A549 treated with dexamethasone at 1 μM for 4 hours (cell line): ENCODE data around the gene ZFAND2B. TPM values are rescaled to one million over a fixed set of nuclear protein-coding genes. Genes with fewer than 3 reads are reported as not detected.

Experiments
- total RNA-seq: library from RNA; stranded (reverse); fragments of 200-300 nt; extraction: Qiagen RNA extraction; gene quantifications from 5 replicates; pipeline ENCODE4 v1.2.3, GENCODE V29; 2022

The ZFAND2B gene
- total RNA-seq = 12.3 to 20.7 TPM (median 19.3 TPM) in 5 replicates

GRCh38 chr2:219206328-219207133, at the start of gene ZFAND2B:
Gene ZFAND2B, plus strand, starts transcription at chr2:219206782. Its CDS starts 206 bp downstream, at chr2:219206988.

DNA sequence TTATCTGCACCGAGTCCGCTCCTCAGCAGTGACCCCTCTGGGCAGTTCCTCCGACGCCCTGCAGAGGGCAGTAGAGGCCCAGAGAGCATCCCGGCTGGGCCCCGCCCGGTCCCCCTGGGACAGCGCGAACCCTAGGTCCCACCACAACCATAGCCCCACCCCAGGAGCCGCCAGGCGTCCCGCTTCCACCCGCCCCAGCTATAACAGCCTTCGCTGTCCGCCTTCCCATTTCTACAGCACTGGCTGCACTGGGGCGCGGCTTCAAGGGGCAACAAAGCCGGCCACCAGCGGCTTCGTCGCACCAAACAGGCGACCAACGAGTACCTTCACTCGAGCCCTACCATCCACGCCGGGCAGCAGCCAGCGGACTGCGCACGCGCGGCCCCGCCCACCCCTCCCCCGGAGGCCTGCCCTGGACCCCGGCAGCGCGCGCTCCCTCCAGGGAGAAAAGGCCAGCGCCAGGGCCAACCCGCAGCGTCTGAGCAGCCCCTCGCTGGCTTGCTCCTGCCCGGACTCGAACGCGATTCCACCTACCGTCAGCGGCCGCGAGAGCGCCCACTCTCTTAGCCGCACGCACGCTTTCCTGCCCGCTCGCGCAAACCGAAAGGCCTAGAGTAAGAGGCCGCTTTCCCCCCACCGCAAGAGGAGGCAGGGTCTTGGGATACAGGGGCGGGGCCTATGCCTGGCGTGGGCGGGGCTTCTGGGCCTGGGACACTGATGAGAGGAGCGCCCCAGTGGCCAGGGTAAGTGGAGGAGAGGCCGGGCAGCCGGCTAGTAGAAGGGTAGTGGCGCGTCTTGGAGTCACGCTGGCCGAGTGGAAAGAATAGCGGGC, 46.2 kb upstream of the ZFAND2B start, which contains the start of gene NHEJ1:
NHEJ1 (minus strand) TSS at position 630 of the 832 bp plus-strand sequence. CDS start 2,453 bp downstream, outside the sequence.

GRCh38 chr2:219169930-219170654, 36.5 kb upstream of the ZFAND2B start, which contains the start of gene SLC23A3:
Gene SLC23A3, minus strand, starts transcription at chr2:219170029. Its CDS starts 45 bp downstream, at chr2:219169984.

GRCh38 chr2:219176818-219177551, 29.6 kb upstream of the ZFAND2B start, which contains the start of gene CNPPD1:
Gene CNPPD1, minus strand, starts transcription at chr2:219176925. Its CDS starts 97 bp downstream, at chr2:219176828.

DNA sequence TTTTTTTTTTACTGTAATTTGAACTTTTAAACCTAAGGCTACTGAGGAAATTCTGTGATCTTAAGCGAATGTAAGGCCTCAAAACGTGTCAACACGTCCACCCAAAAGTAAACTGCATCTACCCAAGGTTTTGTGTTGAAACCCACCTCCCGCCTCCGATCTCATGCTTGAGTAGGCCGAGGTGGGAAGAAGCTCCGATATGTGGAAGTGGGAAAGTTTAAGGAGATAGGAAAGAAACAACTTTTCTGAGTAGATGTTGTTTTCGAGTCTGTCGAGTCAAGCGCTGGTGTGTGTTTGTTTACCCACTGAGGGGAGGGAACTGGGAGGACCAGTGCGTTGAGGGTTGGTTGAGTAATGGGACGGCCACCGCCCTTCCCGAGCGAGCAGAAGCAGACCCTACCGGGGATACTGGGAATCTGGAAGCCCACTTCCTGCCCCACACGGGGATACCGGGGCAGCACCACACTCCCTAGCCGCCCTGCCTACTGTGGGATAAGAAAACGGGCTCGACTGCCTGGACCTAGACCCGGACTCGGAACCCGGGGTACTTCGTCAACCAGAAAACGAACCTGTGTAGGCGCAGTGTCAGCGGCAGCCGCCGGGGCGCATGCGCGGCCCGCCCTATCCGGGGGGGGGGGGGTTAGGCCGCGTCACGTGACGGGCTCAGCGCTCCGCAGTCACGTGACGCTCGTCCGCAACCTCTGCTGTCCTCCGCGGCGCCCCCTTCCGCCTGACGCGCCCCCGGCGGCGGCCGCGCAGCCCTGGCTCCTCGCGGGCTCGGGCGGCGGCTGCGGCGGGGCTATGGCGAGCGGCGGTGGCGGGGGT, 28.8 kb upstream of the ZFAND2B start, which contains the start of gene RETREG2:
RETREG2 (plus strand) TSS at position 724 of the 825 bp plus-strand sequence; CDS start at position 802, 78 bp downstream.

DNA sequence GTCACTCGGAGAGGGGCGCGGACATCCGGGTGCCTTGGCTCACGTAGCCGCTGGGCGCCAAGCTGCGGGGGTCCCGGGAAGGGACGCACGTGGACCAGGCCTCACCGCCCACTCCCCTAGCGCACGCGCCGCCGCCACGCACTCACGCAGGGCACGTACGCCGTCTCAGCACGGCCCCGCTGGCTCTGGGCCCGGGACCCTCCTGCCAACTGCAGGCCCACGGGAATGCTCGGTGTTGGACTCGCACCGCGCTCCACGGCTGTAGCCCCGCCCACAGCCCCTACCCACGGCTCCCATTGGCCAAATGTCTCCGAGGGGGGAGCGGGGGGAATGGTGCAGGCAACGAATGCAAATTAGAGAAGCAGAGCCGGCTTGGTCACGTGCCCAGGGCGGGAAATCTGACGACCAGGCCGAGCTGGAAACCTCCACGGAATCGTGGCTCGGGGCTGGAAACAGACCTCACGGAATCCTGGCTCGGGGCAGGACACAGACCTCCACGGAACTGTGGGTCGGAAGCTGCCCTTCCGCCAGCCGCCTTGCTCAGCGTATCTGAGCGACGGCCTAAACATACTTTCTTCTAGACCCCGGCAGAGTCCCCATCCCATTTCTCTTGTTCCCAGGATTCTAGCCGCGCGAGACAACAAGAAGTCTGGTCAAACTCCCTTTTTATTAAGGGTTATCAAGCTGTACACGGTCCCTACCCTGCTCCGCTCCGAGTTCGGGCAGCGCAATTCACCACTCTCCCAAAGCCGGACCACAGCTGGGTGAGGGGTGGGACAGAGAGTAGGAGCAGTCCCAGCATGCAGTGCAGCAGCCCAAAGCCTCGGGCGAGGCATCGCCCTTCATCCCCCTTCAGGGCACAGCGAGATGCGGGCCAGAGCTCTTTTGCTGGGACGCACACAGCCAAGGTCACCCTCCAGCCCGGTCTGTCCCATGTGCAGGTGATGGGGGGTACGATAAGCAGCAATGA, 12.4 kb downstream of the ZFAND2B start, which contains the start of gene ABCB6:
ABCB6 (minus strand) TSS at position 227 of the 970 bp plus-strand sequence. CDS start 285 bp downstream, outside the sequence.

GRCh38 chr2:219229305-219230058, 22.9 kb downstream of the ZFAND2B start, which contains the start of the genes ANKZF1 and ATG9A:
Gene ANKZF1, plus strand, starts transcription at chr2:219229806. Its CDS starts 452 bp downstream, at chr2:219230258.
Gene ATG9A, minus strand, starts transcription at chr2:219229636. Its CDS starts 1,612 bp downstream, at chr2:219228024.

DNA sequence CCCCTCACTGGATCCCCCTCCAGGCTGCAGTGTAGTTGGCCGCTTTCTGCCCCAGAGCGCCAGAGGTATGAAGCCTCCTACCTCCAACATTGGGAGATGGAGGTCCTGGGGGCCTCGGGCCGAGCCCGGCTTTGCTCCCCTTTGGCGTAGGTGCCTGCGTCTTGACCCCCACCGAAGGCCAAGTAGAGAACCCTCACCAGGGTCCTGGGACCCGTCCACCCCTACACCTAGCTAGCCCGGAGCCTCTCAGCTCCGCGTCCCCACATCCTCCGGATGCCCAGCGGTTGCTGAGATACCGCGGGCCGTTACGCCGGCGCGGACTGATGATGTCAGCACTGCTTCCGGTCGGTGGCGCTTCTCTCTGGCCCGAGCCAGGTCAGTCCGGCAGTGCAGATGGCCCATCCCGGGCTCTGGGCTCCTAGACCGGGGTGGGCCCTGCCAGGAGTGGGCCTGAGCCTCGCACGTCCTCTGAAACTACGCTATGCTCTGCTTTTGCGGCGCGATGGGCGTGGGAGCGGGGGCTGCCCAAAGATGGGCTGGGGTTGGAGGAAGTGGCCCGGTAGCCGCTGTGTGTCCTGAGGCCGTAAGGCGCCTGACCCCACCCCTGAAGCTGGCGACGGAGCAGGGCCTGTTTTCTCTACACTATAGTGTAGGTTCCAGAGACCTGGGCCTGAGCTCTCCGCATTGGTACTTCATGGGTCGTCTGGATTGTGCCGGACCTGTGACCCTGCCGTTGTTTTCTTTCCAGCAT, 38.7 kb downstream of the ZFAND2B start, which contains the start of the genes GLB1L and STK16:
GLB1L (minus strand) TSS at position 297 of the 751 bp plus-strand sequence. CDS start 1,871 bp downstream, outside the sequence.
STK16 (plus strand) TSS at position 332 of the 751 bp plus-strand sequence. CDS start 521 bp downstream, outside the sequence.

GRCh38 chr2:219252900-219253752, 46.5 kb downstream of the ZFAND2B start, which contains the start of gene TUBA4B:
Gene TUBA4B, plus strand, starts transcription at chr2:219253243. Its CDS starts 165 bp downstream, at chr2:219253408.

DNA sequence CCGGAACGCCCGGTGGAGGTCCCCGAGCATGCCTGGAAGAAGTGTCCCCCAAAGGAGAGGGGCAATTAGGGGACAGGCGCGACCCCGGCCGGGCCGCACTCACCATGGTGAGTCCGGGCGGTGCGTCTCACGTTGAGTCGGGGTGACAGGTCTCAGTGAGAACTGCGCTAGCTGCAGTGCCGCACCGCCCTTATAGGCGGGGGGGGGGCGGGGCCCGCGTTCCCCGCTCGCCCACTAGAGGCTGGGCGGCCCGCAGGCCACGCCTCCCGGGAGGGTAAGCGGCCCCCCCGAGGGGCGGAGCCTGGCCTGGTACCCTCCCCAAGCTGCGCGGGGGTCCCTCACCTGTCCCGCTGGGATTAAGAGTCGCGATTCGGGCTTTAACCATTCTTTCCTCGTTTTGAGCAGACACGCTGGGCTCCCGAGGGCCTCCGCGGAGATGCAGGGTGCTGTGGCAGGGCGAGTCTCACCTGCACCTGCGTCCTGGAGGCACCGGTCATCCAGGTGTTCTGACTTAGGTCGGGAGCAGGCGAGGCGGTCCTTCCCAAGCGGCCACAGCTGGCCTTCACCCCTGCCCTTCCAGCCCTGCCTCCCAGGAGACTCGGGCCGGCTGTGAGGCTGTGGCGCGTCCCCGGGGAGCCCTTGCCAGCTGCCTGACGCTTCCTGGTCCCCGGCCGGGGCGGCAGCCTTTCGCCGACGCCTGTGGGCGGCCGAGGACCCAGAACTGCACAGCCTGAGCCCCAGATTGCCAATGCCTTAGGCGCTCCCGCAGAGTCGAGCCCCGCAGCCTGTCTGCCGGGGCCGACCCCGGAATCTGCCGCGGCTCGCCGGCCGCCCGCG, 47.4 kb downstream of the ZFAND2B start, which contains the start of gene TUBA4A:
TUBA4A (minus strand) TSS at position 166 of the 837 bp plus-strand sequence; CDS start at position 106, 60 bp downstream.

Other genes starting within 250 kb of the ZFAND2B start
- gene CDK5R2, start 247.1 kb upstream of the ZFAND2B start, total RNA-seq = 5.9 to 9.3 TPM (median 8.1 TPM) in 5 replicates
- gene FEV, start 221.6 kb upstream of the ZFAND2B start, total RNA-seq = 0.20 TPM in 1 of 5 replicates, not detected in the others
- 0.31 TPM in 1 of 5 replicates, not detected in the others for gene CRYBA2, start 213.4 kb upstream of the ZFAND2B start, total RNA-seq
- 0.21 to 0.27 TPM (median 0.22 TPM) in 5 replicates for gene CFAP65, start 165.3 kb upstream of the ZFAND2B start, total RNA-seq
- 0.38 to 0.77 TPM (median 0.54 TPM) in 5 replicates for gene IHH, start 145.9 kb upstream of the ZFAND2B start, total RNA-seq
- 16.7 to 18.7 TPM (median 17.5 TPM) in 5 replicates for gene NHEJ1, start 46.0 kb upstream of the ZFAND2B start, total RNA-seq
- gene SLC23A3, start 36.8 kb upstream of the ZFAND2B start, total RNA-seq = 0.45 to 0.75 TPM (median 0.55 TPM) in 5 replicates
- gene CNPPD1, start 29.9 kb upstream of the ZFAND2B start, total RNA-seq = 35.3 to 42.6 TPM (median 41.4 TPM) in 5 replicates
- 58.6 to 77.6 TPM (median 75.6 TPM) in 5 replicates for gene RETREG2, start 28.5 kb upstream of the ZFAND2B start, total RNA-seq
- gene ABCB6, start 12.2 kb downstream of the ZFAND2B start, total RNA-seq = 22.3 to 30.8 TPM (median 27.9 TPM) in 5 replicates
- 33.6 to 46.8 TPM (median 45.2 TPM) in 5 replicates for gene ATG9A, start 22.9 kb downstream of the ZFAND2B start, total RNA-seq
- 11.5 to 16.9 TPM (median 13.8 TPM) in 5 replicates for gene ANKZF1, start 23.0 kb downstream of the ZFAND2B start, total RNA-seq
- gene GLB1L, start 38.7 kb downstream of the ZFAND2B start, total RNA-seq = 6.0 to 7.1 TPM (median 6.6 TPM) in 5 replicates
- 25.9 to 30.2 TPM (median 28.5 TPM) in 5 replicates for gene STK16, start 38.7 kb downstream of the ZFAND2B start, total RNA-seq
- 0.12 to 0.20 TPM (median 0.16 TPM) in 3 of 5 replicates, not detected in the others for gene TUBA4B, start 46.5 kb downstream of the ZFAND2B start, total RNA-seq
- 250 to 308 TPM (median 286 TPM) in 5 replicates for gene TUBA4A, start 47.1 kb downstream of the ZFAND2B start, total RNA-seq
- gene DNAJB2, start 72.6 kb downstream of the ZFAND2B start, total RNA-seq = 29.5 to 38.9 TPM (median 35.6 TPM) in 5 replicates
- 0.97 to 1.8 TPM (median 1.4 TPM) in 5 replicates for gene PTPRN, start 102.6 kb downstream of the ZFAND2B start, total RNA-seq
- not detected in 5 replicates for gene RESP18, start 126.0 kb downstream of the ZFAND2B start, total RNA-seq
- 52.0 to 63.4 TPM (median 55.8 TPM) in 5 replicates for gene DNPEP, start 181.1 kb downstream of the ZFAND2B start, total RNA-seq
- 0.38 to 0.47 TPM (median 0.45 TPM) in 5 replicates for gene DES, start 211.6 kb downstream of the ZFAND2B start, total RNA-seq
- 7.0 to 12.6 TPM (median 9.4 TPM) in 5 replicates for gene SPEG, start 228.1 kb downstream of the ZFAND2B start, total RNA-seq